Measurements from ENCODE around the gene ZFYVE16.
A peak's percentile ranks its signal among the peaks of the same experiment; 100 is the strongest.
"Not testable (repeated sequence)": the region's sequence is repeated elsewhere in the genome, so short reads cannot be mapped to it uniquely, and the experiment has no call there.

The ZFYVE16 gene

DNA sequence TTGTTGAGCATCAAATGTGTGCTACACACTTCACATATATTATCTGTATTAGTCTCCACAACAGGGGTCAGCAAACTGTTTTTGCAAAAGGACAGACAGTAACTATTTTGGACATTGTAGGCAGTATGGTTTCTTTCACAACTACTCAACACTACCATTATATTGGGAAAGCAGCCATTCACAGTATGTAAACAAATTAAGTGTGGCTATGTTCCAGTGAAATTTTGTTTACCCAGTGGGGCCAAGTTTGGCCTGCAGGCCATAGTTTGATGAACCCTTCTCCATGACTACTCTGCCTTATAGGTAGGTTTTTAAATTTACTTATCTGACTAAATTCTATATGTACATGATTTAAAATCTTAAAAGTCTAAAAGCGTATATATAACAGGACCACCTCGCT is 67.1 kb downstream of the ZFYVE16 start:
- Histone ChIP-seq H3K27ac (ENCODE audit: low read length) (no peak overlapping the region), H3K27me3 (ENCODE audit: control insufficient read depth, insufficient read depth, low read length) (no peaks in the 10 kb centered on the region), H3K4me3 (ENCODE audit: low read length) (no peak overlapping the region), H3K36me3 (ENCODE audit: control insufficient read depth, low read depth, low read length) (peaks cover 16% of the 10 kb centered on the region), H3K4me1 (ENCODE audit: control insufficient read depth, low read depth, low read length) (peaks cover 4% of the 10 kb centered on the region), H3K9ac (ENCODE audit: low read length) (no peak overlapping the region), H3K9me3 (ENCODE audit: control insufficient read depth, low read depth, low read length) (no peaks in the 10 kb centered on the region)

DNA sequence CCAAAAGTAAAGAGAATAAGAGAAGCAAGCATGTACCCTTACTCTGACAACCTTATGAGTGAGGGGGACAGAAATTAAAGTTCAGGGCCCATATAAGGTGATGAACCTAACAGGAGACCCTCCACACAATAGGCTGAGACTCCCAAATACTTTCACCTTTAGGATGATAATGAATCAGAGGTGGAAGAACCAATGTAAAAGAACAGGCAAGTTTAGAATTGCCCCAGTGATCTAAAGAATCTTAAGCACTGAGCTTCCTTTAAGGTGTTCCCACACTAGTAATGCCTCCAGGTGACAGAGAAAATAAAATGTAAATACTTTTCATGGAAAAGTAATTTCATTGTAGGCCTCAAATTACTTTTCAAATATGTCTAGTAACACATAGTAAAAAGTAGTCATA is 71.8 kb downstream of the ZFYVE16 start:
- Histone ChIP-seq H3K4me3 (ENCODE audit: low read length) (no peak overlapping the region), H3K9me3 (ENCODE audit: control insufficient read depth, low read depth, low read length) (peaks cover 2% of the 10 kb centered on the region), H3K9ac (ENCODE audit: low read length) (no peak overlapping the region), H3K27me3 (ENCODE audit: control insufficient read depth, insufficient read depth, low read length) (no peaks in the 10 kb centered on the region), H3K27ac (ENCODE audit: low read length) (no peak overlapping the region), H3K4me1 (ENCODE audit: control insufficient read depth, low read depth, low read length) (peaks cover 5% of the 10 kb centered on the region), H3K36me3 (ENCODE audit: control insufficient read depth, low read depth, low read length) (peaks cover 6% of the 10 kb centered on the region)

DNA sequence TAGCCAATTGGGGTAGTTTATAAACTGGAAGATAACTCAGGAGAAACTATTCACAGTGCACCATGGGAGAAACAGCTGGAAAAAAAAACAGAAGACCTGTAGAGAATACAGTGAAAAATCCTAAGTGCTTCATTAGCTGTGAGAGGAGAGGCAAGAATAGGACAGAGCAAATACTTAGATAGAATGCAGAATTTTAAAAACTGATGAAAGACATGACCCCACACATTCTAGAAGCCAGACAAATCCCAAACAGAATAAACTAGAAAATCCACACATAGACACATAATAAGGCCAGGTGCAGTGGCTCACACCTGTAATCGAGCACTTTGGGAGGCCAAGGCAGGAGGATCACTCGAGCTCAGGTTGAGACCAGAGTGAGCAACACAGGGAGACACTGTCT is 72.5 kb downstream of the ZFYVE16 start:
- Histone ChIP-seq H3K9ac (ENCODE audit: low read length) (no peak overlapping the region), H3K27me3 (ENCODE audit: control insufficient read depth, insufficient read depth, low read length) (no peaks in the 10 kb centered on the region), H3K4me1 (ENCODE audit: control insufficient read depth, low read depth, low read length) (peaks cover 5% of the 10 kb centered on the region), H3K4me3 (ENCODE audit: low read length) (no peak overlapping the region), H3K27ac (ENCODE audit: low read length) (no peak overlapping the region), H3K9me3 (ENCODE audit: control insufficient read depth, low read depth, low read length) (peaks cover 2% of the 10 kb centered on the region), H3K36me3 (ENCODE audit: control insufficient read depth, low read depth, low read length) (peaks cover 3% of the 10 kb centered on the region)

DNA sequence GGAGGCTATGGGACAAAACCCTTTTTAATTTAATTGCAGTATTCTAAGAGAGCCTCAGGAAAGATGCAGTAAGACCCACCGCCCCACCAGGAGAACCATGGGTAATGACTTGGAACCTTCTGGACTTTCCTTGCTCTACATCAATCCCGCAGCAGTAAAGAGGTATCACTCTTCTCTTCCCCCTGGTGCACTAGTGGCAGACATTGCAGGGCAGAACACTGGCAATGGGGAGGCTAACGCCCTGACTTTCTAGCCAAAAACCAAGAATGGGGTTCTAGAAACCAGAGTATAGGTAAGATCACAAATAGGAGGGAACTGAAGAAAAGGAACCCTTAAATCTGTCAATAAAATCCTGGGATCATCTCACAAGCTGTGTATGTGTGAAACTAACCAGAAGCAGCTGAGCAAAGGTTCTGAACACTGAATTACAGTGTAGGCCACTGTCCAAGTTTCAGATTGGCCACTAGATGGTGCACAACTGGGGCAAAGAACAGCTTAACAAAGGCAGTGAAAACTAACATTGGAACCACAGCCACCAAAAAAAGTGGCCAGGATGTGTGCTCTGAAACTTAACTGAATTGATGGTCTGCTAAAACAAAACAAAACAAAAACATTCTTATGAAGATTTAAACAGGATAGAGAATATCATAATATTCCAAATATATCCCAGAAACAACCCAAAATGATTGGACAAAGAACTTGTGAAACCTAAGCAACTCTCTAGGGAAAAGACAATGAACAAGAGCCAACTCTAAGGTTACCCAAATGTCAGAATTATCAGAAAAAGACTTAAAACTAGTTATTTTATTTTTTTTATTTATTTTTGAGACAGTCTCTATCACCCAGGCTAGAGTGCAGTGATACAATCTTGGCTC is 73.4 kb downstream of the ZFYVE16 start:
- peaks cover 5% of the 10 kb centered on the region for H3K4me1 ChIP-seq (ENCODE audit: control insufficient read depth, low read depth, low read length)
- H3K9ac ChIP-seq (ENCODE audit: low read length), result no peak overlapping the region
- H3K4me3 ChIP-seq (ENCODE audit: low read length), result no peak overlapping the region
- peaks cover 3% of the 10 kb centered on the region for H3K36me3 ChIP-seq (ENCODE audit: control insufficient read depth, low read depth, low read length)
- H3K9me3 ChIP-seq (ENCODE audit: control insufficient read depth, low read depth, low read length), result peaks cover 2% of the 10 kb centered on the region
- no peak overlapping the region for H3K27ac ChIP-seq (ENCODE audit: low read length)
- no peaks in the 10 kb centered on the region for H3K27me3 ChIP-seq (ENCODE audit: control insufficient read depth, insufficient read depth, low read length)

DNA sequence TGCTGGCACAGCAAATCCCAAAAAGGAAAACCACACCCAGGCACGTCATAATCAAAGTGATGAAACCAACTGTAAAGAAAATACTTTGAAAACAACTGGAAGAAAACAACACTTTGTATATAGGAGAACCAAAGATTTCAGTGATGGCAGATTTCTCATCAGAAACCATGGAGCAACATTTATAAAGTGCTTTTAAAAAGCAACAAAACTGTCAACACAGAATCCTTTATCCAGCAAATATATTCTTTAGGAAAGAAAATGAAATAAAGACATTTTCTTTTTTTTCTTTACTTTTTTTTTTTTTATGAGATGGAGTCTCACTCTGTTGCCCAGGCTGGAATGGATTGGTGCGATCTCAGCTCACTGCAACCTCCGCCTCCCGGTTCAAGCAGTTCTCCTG is 74.7 kb downstream of the ZFYVE16 start:
- Histone ChIP-seq H3K4me1 (ENCODE audit: control insufficient read depth, low read depth, low read length) (peaks cover 5% of the 10 kb centered on the region), H3K27ac (ENCODE audit: low read length) (no peak overlapping the region), H3K27me3 (ENCODE audit: control insufficient read depth, insufficient read depth, low read length) (peaks cover 6% of the 10 kb centered on the region), H3K9me3 (ENCODE audit: control insufficient read depth, low read depth, low read length) (peaks cover 2% of the 10 kb centered on the region), H3K9ac (ENCODE audit: low read length) (no peak overlapping the region), H3K36me3 (ENCODE audit: control insufficient read depth, low read depth, low read length) (peaks cover 3% of the 10 kb centered on the region), H3K4me3 (ENCODE audit: low read length) (no peak overlapping the region)

DNA sequence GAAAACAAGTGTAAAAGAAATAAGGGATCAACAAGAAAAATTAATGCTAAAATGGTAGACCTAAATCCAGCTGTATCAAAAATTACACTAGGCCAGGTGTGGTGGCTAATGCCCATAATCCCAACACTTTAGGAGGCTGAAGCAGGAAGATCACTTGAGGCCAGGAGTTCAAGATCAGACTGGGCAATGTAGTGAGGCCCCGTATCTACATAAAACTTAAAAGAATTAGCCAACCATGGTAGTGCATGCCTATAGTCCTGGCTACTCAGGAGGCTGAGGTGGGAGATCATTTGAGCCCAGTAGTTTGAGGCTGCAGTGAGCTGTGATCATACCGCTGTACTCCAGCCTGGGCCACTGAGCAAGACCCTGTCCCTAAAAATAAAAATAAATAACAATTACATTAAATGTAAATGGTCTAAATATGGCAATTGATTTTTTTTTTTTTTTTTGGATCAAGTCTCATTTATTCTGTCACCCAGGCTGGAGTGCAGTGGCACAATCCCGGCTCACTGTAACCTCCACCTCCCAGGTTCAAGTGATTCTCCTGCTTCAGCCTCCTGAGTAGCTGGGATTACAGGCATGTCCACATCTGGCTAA is 75.9 kb downstream of the ZFYVE16 start:
- Histone ChIP-seq H3K27me3 (ENCODE audit: control insufficient read depth, insufficient read depth, low read length) (peaks cover 6% of the 10 kb centered on the region), H3K4me3 (ENCODE audit: low read length) (no peak overlapping the region), H3K27ac (ENCODE audit: low read length) (no peak overlapping the region), H3K4me1 (ENCODE audit: control insufficient read depth, low read depth, low read length) (peaks cover 5% of the 10 kb centered on the region), H3K36me3 (ENCODE audit: control insufficient read depth, low read depth, low read length) (peaks cover 3% of the 10 kb centered on the region), H3K9ac (ENCODE audit: low read length) (no peak overlapping the region), H3K9me3 (ENCODE audit: control insufficient read depth, low read depth, low read length) (peaks cover 2% of the 10 kb centered on the region)

DNA sequence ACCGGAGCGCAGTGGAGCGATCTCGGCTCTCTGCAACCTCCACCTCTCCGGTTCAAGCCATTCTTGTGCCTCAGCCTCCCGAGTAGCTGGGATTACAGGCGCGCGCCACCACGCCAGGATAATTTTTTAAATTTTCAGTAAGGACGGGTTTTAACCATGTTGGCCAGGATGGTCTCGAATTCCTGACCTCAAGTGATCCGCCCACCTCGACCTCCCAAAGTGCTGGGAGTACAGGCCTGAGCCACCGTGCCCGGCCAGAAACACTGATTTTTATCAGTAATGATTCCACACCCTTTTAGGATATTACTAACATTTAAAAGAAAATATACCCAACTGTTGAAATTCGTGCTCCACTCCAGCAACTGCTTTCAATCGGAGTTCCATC is 79.6 kb downstream of the ZFYVE16 start:
- peak overlapping the region; percentile 74 for H3K4me3 ChIP-seq (ENCODE audit: low read length)
- H3K9me3 ChIP-seq (ENCODE audit: control insufficient read depth, low read depth, low read length), result peaks cover 2% of the 10 kb centered on the region
- peaks cover under 1% of the 10 kb centered on the region for H3K36me3 ChIP-seq (ENCODE audit: control insufficient read depth, low read depth, low read length)
- peak overlapping the region; percentile 47 for H3K9ac ChIP-seq (ENCODE audit: low read length)
- peaks cover 13% of the 10 kb centered on the region for H3K4me1 ChIP-seq (ENCODE audit: control insufficient read depth, low read depth, low read length)
- H3K27me3 ChIP-seq (ENCODE audit: control insufficient read depth, insufficient read depth, low read length), result peaks cover 6% of the 10 kb centered on the region
- no peak overlapping the region for H3K27ac ChIP-seq (ENCODE audit: low read length)

DNA sequence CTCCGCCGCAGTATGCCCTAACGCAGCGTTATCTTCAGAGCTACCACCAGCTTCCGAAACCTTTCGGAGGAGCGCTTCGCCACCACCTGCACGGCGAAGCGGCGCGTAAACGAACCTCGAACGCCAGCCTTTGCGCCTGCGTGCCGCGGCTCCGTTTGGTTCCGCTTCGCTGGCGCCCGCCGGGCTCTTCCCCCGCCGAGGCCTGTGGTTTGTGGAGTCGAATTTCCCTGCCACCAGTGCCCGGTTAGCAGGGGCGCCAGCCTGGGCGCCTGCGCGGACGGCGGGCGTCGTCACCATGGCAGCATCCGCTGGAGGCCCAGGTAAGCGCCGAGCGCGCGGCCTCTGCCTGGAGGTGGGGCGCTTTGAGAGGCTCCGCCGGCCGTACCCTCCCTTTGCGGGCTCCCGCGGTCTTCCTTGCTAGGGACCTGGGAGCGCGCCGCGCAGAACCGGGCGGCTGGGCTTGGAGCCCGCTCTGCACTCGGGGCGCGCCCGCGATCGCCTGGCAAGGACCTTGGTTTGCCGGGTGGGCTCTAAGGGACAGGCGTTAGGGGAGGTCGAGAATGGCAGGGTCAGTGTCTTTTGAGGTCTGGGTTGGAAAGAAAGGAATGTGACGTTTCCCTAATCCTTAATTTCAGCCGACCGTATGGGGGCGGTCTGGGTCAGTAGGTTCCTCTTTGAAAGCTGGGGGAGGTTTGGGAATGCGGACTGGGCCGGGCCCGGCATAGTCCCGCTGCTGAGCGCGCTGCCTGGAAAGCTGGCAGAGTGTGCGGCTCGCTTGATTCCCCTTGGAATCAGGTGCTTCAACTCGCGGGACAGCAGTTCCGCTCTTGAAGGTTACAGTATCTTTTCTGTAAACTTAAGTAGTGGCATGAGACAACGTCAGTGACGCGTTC is 80.2 kb downstream of the ZFYVE16 start, which contains the start of gene FAM151B:
FAM151B (plus strand) TSS at position 272 of the 893 bp plus-strand sequence; CDS start at position 296, 24 bp downstream.
- peaks cover 6% of the 10 kb centered on the region for H3K27me3 ChIP-seq (ENCODE audit: control insufficient read depth, insufficient read depth, low read length)
- H3K4me1 ChIP-seq (ENCODE audit: control insufficient read depth, low read depth, low read length), result peaks cover 19% of the 10 kb centered on the region
- no peaks in the 10 kb centered on the region for H3K36me3 ChIP-seq (ENCODE audit: control insufficient read depth, low read depth, low read length)
- H3K27ac ChIP-seq (ENCODE audit: low read length), result no peak within 1 kb of the TSS
- no peaks in the 10 kb centered on the region for H3K9me3 ChIP-seq (ENCODE audit: control insufficient read depth, low read depth, low read length)
- H3K4me3 ChIP-seq (ENCODE audit: low read length), result peak within 1 kb of the TSS; percentile 74
- H3K9ac ChIP-seq (ENCODE audit: low read length), result peak within 1 kb of the TSS; percentile 47

DNA sequence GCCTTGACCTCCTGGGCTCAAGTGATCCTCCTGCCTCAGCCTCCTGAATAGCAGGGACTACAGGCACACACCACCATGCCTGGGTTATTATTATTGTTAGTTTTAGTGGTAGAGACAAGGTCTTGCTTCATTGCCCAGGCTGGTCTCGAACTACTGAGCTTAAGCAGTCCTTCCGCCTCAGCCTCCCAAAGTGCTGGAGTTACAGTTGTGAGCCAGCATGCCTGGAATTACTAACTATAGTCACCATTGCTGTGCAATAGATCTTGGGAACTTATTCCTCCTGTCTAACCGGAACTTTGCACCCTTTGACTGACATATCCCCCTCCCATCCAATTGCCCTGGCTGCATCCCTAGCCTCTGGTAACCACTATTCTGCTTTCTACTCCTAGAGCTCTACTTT is 83.4 kb downstream of the ZFYVE16 start:
- no peak overlapping the region for H3K4me3 ChIP-seq (ENCODE audit: low read length)
- H3K4me1 ChIP-seq (ENCODE audit: control insufficient read depth, low read depth, low read length), result peaks cover 28% of the 10 kb centered on the region
- H3K27ac ChIP-seq (ENCODE audit: low read length), result no peak overlapping the region
- H3K36me3 ChIP-seq (ENCODE audit: control insufficient read depth, low read depth, low read length), result no peaks in the 10 kb centered on the region
- no peak overlapping the region for H3K9ac ChIP-seq (ENCODE audit: low read length)
- peaks cover 6% of the 10 kb centered on the region for H3K27me3 ChIP-seq (ENCODE audit: control insufficient read depth, insufficient read depth, low read length)
- no peaks in the 10 kb centered on the region for H3K9me3 ChIP-seq (ENCODE audit: control insufficient read depth, low read depth, low read length)

DNA sequence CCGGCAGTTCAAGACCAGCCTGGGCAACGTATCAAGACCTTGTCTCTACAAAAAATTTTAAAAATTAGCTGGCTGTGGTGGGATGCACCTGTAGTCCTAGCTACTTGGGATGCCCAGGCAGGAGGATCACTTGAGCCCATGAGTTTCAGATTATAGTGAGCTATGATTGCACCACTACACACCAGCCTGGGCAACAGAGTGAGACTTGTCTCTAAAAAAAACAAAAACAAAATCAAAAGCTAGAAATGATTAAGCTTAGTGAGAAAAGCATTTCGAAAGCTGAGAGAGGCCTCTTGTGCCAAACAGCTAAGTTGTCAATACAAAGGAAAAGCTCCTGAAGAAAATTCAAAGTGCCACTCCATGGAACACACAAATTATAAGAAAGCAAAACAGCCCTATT is 84.9 kb downstream of the ZFYVE16 start:
- Histone ChIP-seq H3K27ac (ENCODE audit: low read length) (peak overlapping the region; percentile 47), H3K9me3 (ENCODE audit: control insufficient read depth, low read depth, low read length) (no peaks in the 10 kb centered on the region), H3K9ac (ENCODE audit: low read length) (peak overlapping the region; percentile 22), H3K4me3 (ENCODE audit: low read length) (no peak overlapping the region), H3K27me3 (ENCODE audit: control insufficient read depth, insufficient read depth, low read length) (no peaks in the 10 kb centered on the region), H3K36me3 (ENCODE audit: control insufficient read depth, low read depth, low read length) (no peaks in the 10 kb centered on the region), H3K4me1 (ENCODE audit: control insufficient read depth, low read depth, low read length) (peaks cover 32% of the 10 kb centered on the region)

DNA sequence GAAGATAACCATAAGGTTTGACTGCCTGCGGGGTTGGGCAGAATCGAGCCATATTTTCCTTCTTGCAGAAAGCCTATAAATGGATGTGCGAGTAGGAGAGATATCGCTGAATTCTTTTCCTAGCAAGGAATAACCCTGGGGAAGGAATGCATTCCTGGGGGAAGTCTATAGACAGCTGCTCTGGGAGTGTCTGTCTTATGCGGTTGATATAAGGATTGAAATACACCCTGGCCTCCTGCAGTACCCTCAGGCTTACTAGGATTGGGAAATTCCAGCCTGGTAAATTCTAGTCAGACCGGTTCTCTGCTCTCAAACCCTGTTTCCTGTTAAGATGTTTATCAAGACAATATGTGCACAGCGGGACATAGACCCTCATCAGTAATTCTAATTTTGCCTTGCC is 85.6 kb downstream of the ZFYVE16 start:
- Histone ChIP-seq H3K27ac (ENCODE audit: low read length) (peak overlapping the region; percentile 47), H3K9ac (ENCODE audit: low read length) (peak overlapping the region; percentile 22), H3K4me1 (ENCODE audit: control insufficient read depth, low read depth, low read length) (peaks cover 32% of the 10 kb centered on the region)
- not testable (repeated sequence) for H3K36me3 ChIP-seq (ENCODE audit: control insufficient read depth, low read depth, low read length); H3K27me3 ChIP-seq (ENCODE audit: control insufficient read depth, insufficient read depth, low read length); H3K9me3 ChIP-seq (ENCODE audit: control insufficient read depth, low read depth, low read length); H3K4me3 ChIP-seq (ENCODE audit: low read length)

Measured in iPS-18a (cell line).